ENCODE measurements around the gene SPANXN5. TPM values are rescaled to one million over a fixed set of nuclear protein-coding genes. Genes with fewer than 3 reads are reported as not detected.
"Not testable (repeated sequence)": the region's sequence is repeated elsewhere in the genome, so short reads cannot be mapped to it uniquely, and the experiment has no call there.

SPANXN5 gene
- total RNA-seq, 4 donors from 2014 or later, result not detected

GRCh38 chrX:52750952-52751351, 46.3 kb downstream of the SPANXN5 start, which contains the start of gene SSX2B:
SSX2B (plus strand) TSS chrX:52751252; CDS start chrX:52752681, 1,429 bp downstream.
- not testable (repeated sequence) for TF ChIP-seq CTCF (IDR thresholded peaks at IDR 0.05; ENCODE audit: low read depth)

Small RNA genes within 50 kb of the gene (small RNA-seq; reads per million reads assigned to genes)
- gene AC244505.6, result not detected
- not detected for gene AC244505.7

Other genes starting within 250 kb of the SPANXN5 start
- not detected for gene SSX7, start 142.5 kb downstream of the SPANXN5 start, total RNA-seq
- not detected for gene SSX2, start 90.2 kb downstream of the SPANXN5 start, total RNA-seq
- gene SSX2B, start 46.2 kb downstream of the SPANXN5 start, total RNA-seq, result not detected
- not detected for gene XAGE5, start 13.9 kb upstream of the SPANXN5 start, total RNA-seq
- not detected for gene XAGE3, start 70.7 kb upstream of the SPANXN5 start, total RNA-seq
- 10 to 100 TPM; 21.6 to 55.9 (median 37.1) TPM for gene FAM156B, start 99.9 kb upstream of the SPANXN5 start, total RNA-seq
- 10 to 100 TPM in 3 of 4 donors, 1 to 10 TPM in 1; 9.9 to 44.3 (median 18.0) TPM for gene FAM156A, start 161.1 kb upstream of the SPANXN5 start, total RNA-seq

All from subcutaneous adipose tissue (tissue), 4 donors.